ENCODE results near the gene CAPZB.

DNA sequence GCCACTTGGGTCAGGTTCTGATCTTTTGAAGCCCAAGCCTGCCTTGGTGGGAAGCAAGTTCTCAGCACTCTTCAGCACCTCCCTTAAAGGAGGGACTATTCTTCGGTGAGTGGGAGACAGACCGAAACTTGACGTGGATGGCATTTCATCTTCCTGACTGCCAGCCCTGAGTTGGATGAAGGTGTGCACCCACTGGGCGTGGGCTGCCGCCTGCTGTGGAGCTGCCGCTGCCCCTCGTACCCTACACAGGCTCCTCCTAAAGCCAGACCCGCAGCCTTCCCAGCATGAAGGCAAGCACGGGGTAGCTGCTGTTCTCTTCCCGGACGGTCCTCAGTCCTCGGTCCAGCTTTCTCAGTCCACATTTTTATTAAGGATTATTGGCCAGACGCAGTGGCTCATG is 89.1 kb downstream of the CAPZB start:
- TF ChIP-seq POLR2A (IDR thresholded peaks at IDR 0.05; ENCODE audit: low read length): no peak
- no peak for TF ChIP-seq GATA1 (IDR thresholded peaks at IDR 0.05; ENCODE audit: low read depth, low read length)

Measured in erythroblast (primary cell).